ENCODE results near the gene SEMA4B. TPM values are rescaled to one million over a fixed set of nuclear protein-coding genes. Genes with fewer than 3 reads are reported as not detected.

SEMA4B gene
- total and polyA plus RNA-seq, 9 of the 15 experiments (the other 6 are each of a cell fraction or from before 2014, with no cell fraction given) = 1.3 to 33.6 (median 11.0) TPM

GRCh38 chr15:90177012-90177411 is 24.1 kb upstream of the SEMA4B start:
- ATAC-seq (no peak), FAIRE-seq (no peak)
- intact Hi-C loops (cut with micrococcal nuclease) = no loop called here

More at GRCh38 chr15:90177012-90177411, 24.1 kb upstream of the SEMA4B start:
- POLR2A ChIA-PET = interaction anchor here (1.6 kb wide), 1 partner anchor 9 kb away, joined by 6 read pairs; no protein-coding TSS in a partner anchor
- peaks cover 3 to 9% of the 10 kb centered on the region in 2 experiments for H3K4me1 ChIP-seq (replicated peaks in 1 of 2; ENCODE audit: control insufficient read depth in 2 of 2, insufficient read depth in 2 of 2, low read length in 2 of 2)
- no peak for DNase-seq (ENCODE audit: extremely low read depth in 1 of 4, low spot score in 3 of 4)
- H3K9me3 ChIP-seq (replicated peaks; ENCODE audit: control insufficient read depth, insufficient read depth, low read depth, low read length) = no peaks in the 10 kb centered on the region
- H3K4me3 ChIP-seq = no peak overlapping the region
- H3K9ac ChIP-seq (ENCODE audit: insufficient read depth in 1 of 2, low read depth in 2 of 2, low read length in 2 of 2) = no peak overlapping the region
- no peaks in the 10 kb centered on the region for H3K36me3 ChIP-seq (ENCODE audit: control insufficient read depth, insufficient read depth, low read length)
- in situ Hi-C loops (cut with MboI) = no loop called here
- no TSS peak for BruUV-seq (replicated peaks)
- TF ChIP-seq KAT2B (IDR thresholded peaks at IDR 0.05; ENCODE audit: low read depth, low read length) (no peak), HMG20A (CRISPR knock-in tag; conservative IDR thresholded peaks at IDR 0.05) (no peak), ZNF197 (CRISPR knock-in tag; IDR thresholded peaks at IDR 0.05; ENCODE audit: low read depth) (no peak), CREB1 (IDR thresholded peaks at IDR 0.05) (no peak), CREB1 (CRISPR knock-in tag; IDR thresholded peaks at IDR 0.05) (no peak), HOXB6 (CRISPR knock-in tag; IDR thresholded peaks at IDR 0.05; ENCODE audit: borderline replicate concordance) (no peak), SMARCC2 (IDR thresholded peaks at IDR 0.05; ENCODE audit: low read depth) (no peak), MAZ (CRISPR knock-in tag; conservative IDR thresholded peaks at IDR 0.05 in 1 of 2, IDR thresholded peaks at IDR 0.05 in 1 of 2) (no peak), CHD2 (IDR thresholded peaks at IDR 0.05; ENCODE audit: low read depth, low read length) (no peak)
- TF ChIP-seq, protein P1, sequence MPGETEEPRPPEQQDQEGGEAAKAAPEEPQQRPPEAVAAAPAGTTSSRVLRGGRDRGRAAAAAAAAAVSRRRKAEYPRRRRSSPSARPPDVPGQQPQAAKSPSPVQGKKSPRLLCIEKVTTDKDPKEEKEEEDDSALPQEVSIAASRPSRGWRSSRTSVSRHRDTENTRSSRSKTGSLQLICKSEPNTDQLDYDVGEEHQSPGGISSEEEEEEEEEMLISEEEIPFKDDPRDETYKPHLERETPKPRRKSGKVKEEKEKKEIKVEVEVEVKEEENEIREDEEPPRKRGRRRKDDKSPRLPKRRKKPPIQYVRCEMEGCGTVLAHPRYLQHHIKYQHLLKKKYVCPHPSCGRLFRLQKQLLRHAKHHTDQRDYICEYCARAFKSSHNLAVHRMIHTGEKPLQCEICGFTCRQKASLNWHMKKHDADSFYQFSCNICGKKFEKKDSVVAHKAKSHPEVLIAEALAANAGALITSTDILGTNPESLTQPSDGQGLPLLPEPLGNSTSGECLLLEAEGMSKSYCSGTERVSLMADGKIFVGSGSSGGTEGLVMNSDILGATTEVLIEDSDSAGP (CRISPR knock-in tag; IDR thresholded peaks at IDR 0.05) = no peak
- TF ChIP-seq, protein P2, sequence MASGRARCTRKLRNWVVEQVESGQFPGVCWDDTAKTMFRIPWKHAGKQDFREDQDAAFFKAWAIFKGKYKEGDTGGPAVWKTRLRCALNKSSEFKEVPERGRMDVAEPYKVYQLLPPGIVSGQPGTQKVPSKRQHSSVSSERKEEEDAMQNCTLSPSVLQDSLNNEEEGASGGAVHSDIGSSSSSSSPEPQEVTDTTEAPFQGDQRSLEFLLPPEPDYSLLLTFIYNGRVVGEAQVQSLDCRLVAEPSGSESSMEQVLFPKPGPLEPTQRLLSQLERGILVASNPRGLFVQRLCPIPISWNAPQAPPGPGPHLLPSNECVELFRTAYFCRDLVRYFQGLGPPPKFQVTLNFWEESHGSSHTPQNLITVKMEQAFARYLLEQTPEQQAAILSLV (tag; IDR thresholded peaks at IDR 0.05) = no peak
- 86% methylated on average over 8 of the region's 9 CpGs for WGBS (ENCODE audit: insufficient coverage, low coverage, missing lambda C conversion rate)
- H4K20me1 ChIP-seq (replicated peaks; ENCODE audit: control insufficient read depth, insufficient read depth, low read length) = no peaks in the 10 kb centered on the region
- CTCF ChIA-PET (ENCODE audit: low intra/inter-chr PET ratio) = no interaction called here
- H3K79me2 ChIP-seq (ENCODE audit: control insufficient read depth, insufficient read depth, low read length) = no peaks in the 10 kb centered on the region
- no peaks in the 10 kb centered on the region for H3K27me3 ChIP-seq (ENCODE audit: control insufficient read depth in 2 of 2, insufficient read depth in 2 of 2, low read length in 2 of 2)
- H3K4me2 ChIP-seq (ENCODE audit: insufficient read depth, low read length) = no peak overlapping the region
- H2AFZ ChIP-seq (ENCODE audit: low read depth, low read length) = no peak overlapping the region; the same call in 1 of the 2 replicates
- no peaks in the 10 kb centered on the region for H3K9me1 ChIP-seq (ENCODE audit: control insufficient read depth, insufficient read depth, low read length)
- H3K27ac ChIP-seq (ENCODE audit: extremely low read depth, low read depth, low read length) = no peak overlapping the region
